HL-60 (cell line): ENCODE data around the gene CUEDC2.

Experiments used
- DNase-seq, 2 experiments: peaks; one replicate each; pipeline ENCODE4 v3.0.0-alpha.2; 2010 to 2020; ENCODE audit warnings: low read depth in 1 of 2, low spot score in 1 of 2
- H3K27ac ChIP-seq: fragments of 250-450 bp; sonication (Bioruptor Pico); replicated peaks from 2 replicates; pipeline ENCODE4 v1.5.1; 2020; ENCODE audit warnings: mild to moderate bottlenecking, moderate library complexity
- H3K27me3 ChIP-seq: fragments of 250-450 bp; sonication (Bioruptor Pico); 2 replicates; pipeline ENCODE4 v1.5.1; 2021; ENCODE audit warnings: mild to moderate bottlenecking, moderate library complexity; ENCODE audit not compliant: insufficient read depth, poor library complexity, severe bottlenecking
- H3K4me3 ChIP-seq: replicated peaks from 2 replicates; pipeline ENCODE4 v1.5.1; 2011; ENCODE audit warnings: mild to moderate bottlenecking, control low read depth, low read length; ENCODE audit not compliant: insufficient read depth
- GABPA ChIP-seq: IDR thresholded peaks from 2 replicates; pipeline ENCODE4 v1.6.1; 2012; ENCODE audit warnings: low read depth
- POLR2AphosphoS5 ChIP-seq: IDR thresholded peaks from 2 replicates; pipeline ENCODE4 v1.6.1; 2012; ENCODE audit warnings: low read depth
- REST ChIP-seq: IDR thresholded peaks from 2 replicates; pipeline ENCODE4 v1.6.1; 2012; ENCODE audit warnings: low read depth; ENCODE audit not compliant: insufficient replicate concordance
- SPI1 ChIP-seq: IDR thresholded peaks from 2 replicates; pipeline ENCODE4 v1.6.1; 2012; ENCODE audit warnings: low read depth, mild to moderate bottlenecking, borderline replicate concordance
- TF ChIP-seq, protein P1 (sequence below): IDR thresholded peaks from one replicate; pipeline ENCODE4 v1.5.1; 2011; ENCODE audit warnings: low read length, control low read depth, inconsistent platforms; ENCODE audit not compliant: insufficient read depth

Gene CUEDC2

GRCh38 chr10:102465466-102465865 lies 33.1 kb upstream of the CUEDC2 start:
- Histone ChIP-seq H3K4me3 (no peak overlapping the region), H3K27ac (no peak overlapping the region), H3K27me3 (no peaks in the 10 kb centered on the region)
- TF ChIP-seq GABPA = no peak
- no peak for DNase-seq

GRCh38 chr10:102463983-102464382 lies 31.6 kb upstream of the CUEDC2 start:
- no peak overlapping the region for H3K27ac ChIP-seq
- TF ChIP-seq POLR2AphosphoS5 = no peak
- TF ChIP-seq, protein P1, sequence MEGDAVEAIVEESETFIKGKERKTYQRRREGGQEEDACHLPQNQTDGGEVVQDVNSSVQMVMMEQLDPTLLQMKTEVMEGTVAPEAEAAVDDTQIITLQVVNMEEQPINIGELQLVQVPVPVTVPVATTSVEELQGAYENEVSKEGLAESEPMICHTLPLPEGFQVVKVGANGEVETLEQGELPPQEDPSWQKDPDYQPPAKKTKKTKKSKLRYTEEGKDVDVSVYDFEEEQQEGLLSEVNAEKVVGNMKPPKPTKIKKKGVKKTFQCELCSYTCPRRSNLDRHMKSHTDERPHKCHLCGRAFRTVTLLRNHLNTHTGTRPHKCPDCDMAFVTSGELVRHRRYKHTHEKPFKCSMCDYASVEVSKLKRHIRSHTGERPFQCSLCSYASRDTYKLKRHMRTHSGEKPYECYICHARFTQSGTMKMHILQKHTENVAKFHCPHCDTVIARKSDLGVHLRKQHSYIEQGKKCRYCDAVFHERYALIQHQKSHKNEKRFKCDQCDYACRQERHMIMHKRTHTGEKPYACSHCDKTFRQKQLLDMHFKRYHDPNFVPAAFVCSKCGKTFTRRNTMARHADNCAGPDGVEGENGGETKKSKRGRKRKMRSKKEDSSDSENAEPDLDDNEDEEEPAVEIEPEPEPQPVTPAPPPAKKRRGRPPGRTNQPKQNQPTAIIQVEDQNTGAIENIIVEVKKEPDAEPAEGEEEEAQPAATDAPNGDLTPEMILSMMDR = no peak
- no peak for TF ChIP-seq REST
- TF ChIP-seq SPI1 = no peak
- no peak for TF ChIP-seq GABPA
- no peaks in the 10 kb centered on the region for H3K27me3 ChIP-seq
- no peak for DNase-seq
- no peak overlapping the region for H3K4me3 ChIP-seq

DNA sequence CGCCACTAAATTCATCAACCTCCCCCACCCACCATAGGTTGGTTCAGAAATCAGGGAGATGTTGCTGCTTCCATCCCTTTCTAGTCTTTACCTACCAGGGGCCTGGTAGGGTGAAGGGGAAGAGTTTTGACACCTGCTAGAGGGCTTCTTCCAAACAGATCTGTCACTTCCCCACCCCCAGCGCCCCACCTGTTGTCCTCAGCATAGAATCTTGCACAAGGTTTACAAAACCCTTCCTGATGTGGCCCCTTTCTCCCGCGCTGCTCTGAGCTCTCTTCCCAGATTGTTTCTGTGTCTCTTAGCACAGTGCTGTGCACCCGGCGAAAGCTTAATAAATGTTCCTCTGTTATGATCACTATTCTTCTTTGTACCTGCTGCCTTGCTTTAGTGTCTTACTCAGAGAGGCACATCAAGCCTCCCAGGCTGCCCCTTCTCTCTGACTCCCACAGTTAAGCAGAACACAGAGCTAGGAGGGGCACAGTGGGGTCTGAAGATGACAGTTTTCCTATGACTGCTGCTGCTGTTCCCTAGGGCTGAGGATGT lies 30.2 kb upstream of the CUEDC2 start:
- TF ChIP-seq REST = no peak
- no peak for TF ChIP-seq GABPA
- TF ChIP-seq, protein P1 = no peak
- TF ChIP-seq SPI1 = no peak
- TF ChIP-seq POLR2AphosphoS5 = no peak
- no peak overlapping the region for H3K27ac ChIP-seq
- H3K4me3 ChIP-seq = no peak overlapping the region
- no peaks in the 10 kb centered on the region for H3K27me3 ChIP-seq
- peak; percentile 31 to 42 for DNase-seq

DNA sequence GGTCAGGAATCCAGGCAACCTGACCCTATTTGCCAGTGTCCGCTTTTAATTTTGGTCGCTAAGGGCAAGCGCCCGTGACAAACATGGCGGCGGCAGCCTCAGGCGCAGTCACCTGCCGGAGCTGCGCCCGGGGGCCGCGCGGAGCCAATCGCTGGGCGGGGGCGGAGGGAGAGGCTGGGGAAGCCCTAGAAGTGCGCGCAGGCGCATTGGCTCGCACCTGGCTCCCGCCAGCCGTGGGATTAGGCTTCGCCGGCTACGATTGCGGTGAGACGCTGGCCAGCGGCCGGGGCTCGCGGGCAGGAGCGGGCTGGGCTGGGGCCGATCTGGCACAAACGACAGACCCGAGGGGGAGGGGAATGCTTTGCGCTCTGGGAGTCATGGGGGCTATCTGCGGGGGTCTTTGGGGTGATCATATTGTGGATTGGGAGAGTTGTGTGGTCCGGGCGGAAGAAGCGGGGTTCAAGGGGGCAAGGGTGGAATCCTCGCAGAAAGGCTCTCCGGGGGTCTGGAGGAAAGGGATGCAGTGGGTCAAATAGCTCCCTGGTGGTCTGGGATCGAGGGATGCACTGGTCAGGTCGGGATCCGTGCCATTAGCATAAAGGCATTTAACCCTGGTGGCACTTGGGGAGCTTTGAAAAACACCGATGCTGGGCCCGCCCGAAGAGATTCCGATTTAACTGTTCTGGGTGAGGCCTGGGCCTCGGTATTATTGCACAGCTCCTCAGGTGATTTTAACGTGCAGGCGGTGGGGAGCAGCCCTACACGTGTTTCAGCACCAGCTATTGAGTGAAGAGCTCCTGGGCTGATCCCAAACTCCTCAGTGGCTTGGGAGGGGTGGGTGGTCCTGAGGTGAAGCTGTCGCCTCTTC lies 29.0 kb upstream of the CUEDC2 start:
- no peaks in the 10 kb centered on the region for H3K27me3 ChIP-seq
- no peak overlapping the region for H3K27ac ChIP-seq
- TF ChIP-seq SPI1 = no peak
- peak; percentile 87 for TF ChIP-seq REST
- no peak for TF ChIP-seq GABPA
- TF ChIP-seq POLR2AphosphoS5 = 0 out of 2 replicates have a peak, but pooled peaks have one; percentile 28
- H3K4me3 ChIP-seq = peak overlapping the region; percentile 42
- DNase-seq = peak; percentile 86 to 91
